Keratinocyte (primary cell): ENCODE data around the gene RGL1. TPM values are rescaled to one million over a fixed set of nuclear protein-coding genes. Genes with fewer than 3 reads are reported as not detected.

Experiments used
- DNase-seq: peaks from one replicate; pipeline ENCODE4 v3.0.0-alpha.2; 2011; ENCODE audit warnings: low read depth, missing footprints, low spot score
- FAIRE-seq: peaks from 2 replicates; lab custom pipeline; 2011; peaks lifted over from hg19 to GRCh38; lab: Jason Lieb, UNC
- H2AFZ ChIP-seq: 2 replicates; pipeline ENCODE4 v1.6.0; 2012; ENCODE audit warnings: low read length, control low read depth, inconsistent platforms; ENCODE audit not compliant: control insufficient read depth
- H3K27ac ChIP-seq: 2 replicates; pipeline ENCODE4 v1.5.1; 2011; ENCODE audit warnings: low read length; ENCODE audit not compliant: control insufficient read depth, insufficient read depth
- H3K27me3 ChIP-seq: 3 replicates; pipeline ENCODE4 v1.6.0; 2011; ENCODE audit warnings: low read length; ENCODE audit not compliant: control insufficient read depth, insufficient read depth; ENCODE audit errors: extremely low read depth
- H3K36me3 ChIP-seq, 2 experiments: 2 replicates in 1 of 2; 3 replicates in 1 of 2; pipeline ENCODE4 v1.5.1; 2011; ENCODE audit warnings: low read length in 2 of 2, mild to moderate bottlenecking in 1 of 2; ENCODE audit not compliant: control insufficient read depth in 2 of 2, insufficient read depth in 2 of 2; ENCODE audit errors: extremely low read depth in 1 of 2
- H3K4me1 ChIP-seq: 3 replicates; pipeline ENCODE4 v1.5.1; 2011; ENCODE audit warnings: low read length; ENCODE audit not compliant: control insufficient read depth, insufficient read depth; ENCODE audit errors: extremely low read depth
- H3K4me2 ChIP-seq: 3 replicates; pipeline ENCODE4 v1.6.0; 2011; ENCODE audit warnings: low read depth, low read length; ENCODE audit not compliant: control insufficient read depth, insufficient read depth; ENCODE audit errors: extremely low read depth
- H3K4me3 ChIP-seq, 3 experiments: fragments of 200-600 bp in 1 of 3; sonication (generic) in 1 of 3; 2 replicates in 2 of 3; 3 replicates in 1 of 3; pipeline ENCODE4 v1.5.1; 2011 to 2016; ENCODE audit warnings: low read length in 3 of 3, mild to moderate bottlenecking in 3 of 3, control low read depth in 2 of 3, inconsistent platforms in 1 of 3, low read depth in 1 of 3, mixed read lengths in 1 of 3, mixed run types in 1 of 3, moderate library complexity in 1 of 3; ENCODE audit not compliant: control insufficient read depth in 2 of 3, insufficient read depth in 2 of 3; ENCODE audit errors: extremely low read depth in 1 of 3
- H3K79me2 ChIP-seq: 2 replicates; pipeline ENCODE4 v1.6.0; 2012; ENCODE audit warnings: low read length; ENCODE audit not compliant: control insufficient read depth, insufficient read depth
- H3K9ac ChIP-seq: 3 replicates; pipeline ENCODE4 v1.6.0; 2011; ENCODE audit warnings: low read length; ENCODE audit not compliant: control insufficient read depth, insufficient read depth; ENCODE audit errors: extremely low read depth
- H3K9me1 ChIP-seq: 3 replicates; pipeline ENCODE4 v1.6.0; 2011; ENCODE audit warnings: low read length; ENCODE audit not compliant: control insufficient read depth, insufficient read depth; ENCODE audit errors: extremely low read depth
- H3K9me3 ChIP-seq: 2 replicates; pipeline ENCODE4 v1.5.1; 2012; ENCODE audit warnings: low read depth, low read length; ENCODE audit not compliant: control insufficient read depth
- H4K20me1 ChIP-seq: 3 replicates; pipeline ENCODE4 v1.6.0; 2011; ENCODE audit warnings: low read length; ENCODE audit not compliant: control insufficient read depth, insufficient read depth; ENCODE audit errors: extremely low read depth
- CTCF ChIP-seq, 3 experiments: IDR thresholded peaks in 1 of 3; conservative IDR thresholded peaks in 1 of 3; optimal IDR thresholded peaks in 1 of 3; 2 replicates in 2 of 3; 3 replicates in 1 of 3; pipeline versions ENCODE3 to v1.5.1; 2011; ENCODE audit warnings: low read length in 3 of 3, mild to moderate bottlenecking in 3 of 3, moderate library complexity in 2 of 3, control low read depth in 1 of 3, inconsistent platforms in 1 of 3; ENCODE audit not compliant: insufficient read depth in 2 of 3; ENCODE audit errors: extremely low read depth in 1 of 3
- EZH2 ChIP-seq: IDR thresholded peaks from one replicate; pipeline ENCODE4 v1.6.1; 2012; ENCODE audit warnings: inconsistent platforms, mild to moderate bottlenecking, low read length, moderate library complexity
- dilution Hi-C: fragments of 300-500 bp; cut with MboI; formaldehyde crosslinking; loops from one replicate; pipeline ENCODE4 v1.7.0; 2020; ENCODE audit warnings: low sequenced_read_pairs; ENCODE audit not compliant: extremely low pct_ligation_motif_present
- polyA plus RNA-seq, 5 experiments: library from polyadenylated mRNA; depleted of rRNA in 3 of 5; stranded (reverse) in 3 of 5; stranded (forward) in 1 of 5; unstranded in 1 of 5; fragments of >200 nt; gene quantifications; 1 replicate in 1 of 5; 2 replicates in 3 of 5; 3 replicates in 1 of 5; pipeline versions ENCODE4 v1.2.1 to v1.2.3, GENCODE V29; 2011 to 2012; ENCODE audit warnings: missing spikeins in 2 of 5, low read depth in 1 of 5, low replicate concordance in 1 of 5

The RGL1 gene
- polyA plus RNA-seq, 1 donor (not counting 4 experiments of a cell fraction or from before 2014, with no cell fraction given) = 1.2 TPM

DNA sequence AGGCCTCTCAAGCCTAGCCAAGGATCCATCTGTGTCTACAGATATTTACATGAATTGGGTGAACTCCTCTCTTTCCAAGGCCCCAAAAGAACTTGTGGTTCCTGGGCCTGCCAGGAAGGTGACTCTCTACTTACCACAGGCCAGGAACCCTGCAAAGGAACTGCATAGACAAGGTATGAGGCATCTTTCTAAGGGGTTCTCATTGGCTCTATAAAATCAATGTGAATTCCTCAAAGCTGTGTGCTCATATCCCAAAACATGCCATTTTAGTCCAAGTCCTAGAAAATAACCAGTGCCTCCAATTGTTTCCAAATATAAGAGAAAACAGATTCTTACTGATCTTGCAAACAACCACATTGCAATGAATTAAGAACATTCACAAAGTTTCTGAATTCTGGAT lies 39.9 kb upstream of the RGL1 start:
- Histone ChIP-seq H3K36me3 (no peaks in the 10 kb centered on the region), H3K27ac (no peak overlapping the region), H3K9me3 (no peaks in the 10 kb centered on the region), H3K9ac (no peak overlapping the region), H3K27me3 (no peaks in the 10 kb centered on the region), H2AFZ (no peak overlapping the region), H3K4me1 (peaks cover 1% of the 10 kb centered on the region), H4K20me1 (no peaks in the 10 kb centered on the region), H3K4me2 (no peak overlapping the region), H3K4me3 (no peak overlapping the region), H3K79me2 (no peaks in the 10 kb centered on the region), H3K9me1 (no peaks in the 10 kb centered on the region)
- no peak for FAIRE-seq
- DNase-seq = no peak
- TF ChIP-seq CTCF (optimal IDR thresholded peaks at IDR 0.05 in 1 of 3, IDR thresholded peaks at IDR 0.05 in 1 of 3, conservative IDR thresholded peaks at IDR 0.05 in 1 of 3; ENCODE audit: extremely low read depth in 1 of 3, insufficient read depth in 2 of 3, low read length in 3 of 3) = no peak
- TF ChIP-seq EZH2 = no peak
- dilution Hi-C loops = no loop called here

GRCh38 chr1:183769956-183770815 lies 34.7 kb upstream of the RGL1 start:
- no peak for TF ChIP-seq CTCF (optimal IDR thresholded peaks at IDR 0.05 in 1 of 3, IDR thresholded peaks at IDR 0.05 in 1 of 3, conservative IDR thresholded peaks at IDR 0.05 in 1 of 3; ENCODE audit: extremely low read depth in 1 of 3, insufficient read depth in 2 of 3, low read length in 3 of 3)
- DNase-seq (no peak), FAIRE-seq (peak; percentile 34)
- peak overlapping the region; percentile 18 for H2AFZ ChIP-seq
- no peaks in the 10 kb centered on the region for H3K9me1 ChIP-seq
- H3K4me2 ChIP-seq = no peak overlapping the region
- no peaks in the 10 kb centered on the region for H3K36me3 ChIP-seq
- no peak overlapping the region for H3K4me3 ChIP-seq
- no peaks in the 10 kb centered on the region for H4K20me1 ChIP-seq
- H3K4me1 ChIP-seq = peaks cover 3% of the 10 kb centered on the region
- no peaks in the 10 kb centered on the region for H3K79me2 ChIP-seq
- dilution Hi-C loops = no loop called here
- no peak overlapping the region for H3K27ac ChIP-seq
- H3K9me3 ChIP-seq = peaks cover 6% of the 10 kb centered on the region
- H3K27me3 ChIP-seq = no peaks in the 10 kb centered on the region
- H3K9ac ChIP-seq = no peak overlapping the region
